NCI-H2227 (cell line): ENCODE results near the gene SNX25.
"Not testable (repeated sequence)": the region's sequence is repeated elsewhere in the genome, so short reads cannot be mapped to it uniquely, and the experiment has no call there.

Source experiments
- DNase-seq: peaks from one replicate; lab custom pipeline; 2025; ENCODE audit not compliant: unreplicated experiment; lab: John Stamatoyannopoulos, UW

SNX25 gene

GRCh38 chr4:185209031-185209851, at the start of gene SNX25:
TSS of gene SNX25 (plus strand) at chr4:185209598. CDS start at chr4:185209827, 229 bp downstream.
- DNase-seq: peak; percentile 86

DNA sequence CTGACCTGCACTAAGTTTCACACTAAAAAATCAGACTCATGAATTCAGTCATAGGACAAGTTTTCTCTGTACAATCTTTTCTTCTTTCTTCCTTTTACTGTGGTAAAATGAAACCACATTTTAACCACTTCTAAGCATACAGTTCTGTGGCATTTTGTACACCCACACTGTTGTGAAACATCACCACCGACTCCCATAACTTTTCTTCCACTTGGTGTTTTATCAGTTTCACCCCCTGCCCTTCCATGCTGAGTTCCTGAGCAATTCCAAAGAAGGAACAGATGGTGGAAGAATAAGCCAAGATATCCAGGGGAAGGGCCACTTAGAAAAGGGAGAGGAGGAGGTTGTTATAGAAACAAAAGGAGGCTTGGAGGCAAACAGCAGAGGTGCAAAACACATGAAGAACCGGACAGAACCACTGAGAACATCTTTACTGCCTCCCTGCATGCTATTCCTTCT, 43.8 kb upstream of the SNX25 start:
- DNase-seq: no peak

DNA sequence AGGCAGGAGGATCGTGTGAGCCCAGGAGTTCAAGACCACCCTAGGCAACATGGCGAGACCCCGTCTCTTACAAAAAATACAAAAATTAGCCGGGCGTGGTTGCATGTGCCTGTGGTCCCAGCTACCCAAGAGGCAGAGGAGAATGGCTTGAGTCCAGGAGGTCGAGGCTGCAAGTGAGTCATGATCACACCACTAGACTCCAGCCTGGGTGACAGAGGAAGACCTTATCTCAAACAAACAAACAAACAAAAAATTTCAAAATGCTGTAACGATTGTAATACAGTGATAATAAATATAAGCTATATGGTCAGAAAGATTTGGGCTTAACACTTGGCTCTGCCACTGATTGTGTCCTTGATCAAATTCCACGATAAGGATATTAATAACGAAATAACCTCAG, 42.2 kb upstream of the SNX25 start:
- no peak for DNase-seq

DNA sequence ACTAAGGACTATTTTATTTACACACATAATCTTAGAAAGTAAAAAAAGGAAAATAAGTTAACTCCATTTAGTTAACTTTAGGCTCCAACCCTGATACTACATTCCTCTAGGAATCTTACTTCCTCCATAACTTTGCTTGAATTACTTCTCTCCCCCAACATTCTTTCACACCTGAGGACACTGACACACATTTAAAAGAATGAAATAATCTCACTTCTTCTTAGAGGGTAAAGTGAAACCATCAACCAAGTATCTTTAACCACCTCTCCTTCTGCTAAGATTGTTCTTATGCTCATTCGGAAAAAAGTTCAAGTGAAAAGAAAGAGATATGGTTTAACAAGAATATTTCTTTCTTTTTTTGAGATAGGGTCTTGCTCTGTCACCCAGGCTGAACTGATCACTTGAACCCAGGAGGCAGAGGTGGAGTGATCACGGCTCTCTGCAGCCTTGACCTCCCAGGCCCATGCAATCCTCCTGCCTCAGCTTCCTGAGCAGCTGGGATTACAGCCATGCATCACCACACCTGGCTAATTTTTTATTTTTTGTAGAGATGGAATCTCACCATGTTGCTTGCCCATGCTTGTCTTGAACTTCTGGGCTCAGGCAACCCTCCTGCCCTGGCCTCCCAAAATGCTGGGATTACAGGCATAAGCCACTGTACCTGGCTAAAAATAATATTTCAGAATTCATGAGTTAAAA, 37.9 kb upstream of the SNX25 start:
- DNase-seq: no peak

DNA sequence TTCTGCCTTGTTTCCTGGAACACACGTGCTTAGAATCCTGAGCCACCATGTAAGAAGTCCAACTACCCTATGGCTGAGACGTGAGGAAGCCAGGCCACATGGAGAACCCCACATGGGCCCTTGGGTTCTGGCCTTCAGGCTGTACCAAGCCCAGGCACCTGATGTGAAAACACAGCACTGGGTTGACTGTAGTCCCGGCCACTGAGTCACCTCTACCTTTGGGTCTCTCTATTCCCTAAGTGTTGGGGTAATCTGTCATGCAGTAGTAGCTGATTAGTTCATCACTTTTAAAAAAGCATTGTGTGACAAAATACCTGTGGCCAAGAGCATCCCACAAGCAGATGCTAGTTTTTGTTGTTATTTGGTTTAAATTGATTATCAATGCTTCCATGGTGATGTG, 29.9 kb upstream of the SNX25 start:
- DNase-seq: no peak

DNA sequence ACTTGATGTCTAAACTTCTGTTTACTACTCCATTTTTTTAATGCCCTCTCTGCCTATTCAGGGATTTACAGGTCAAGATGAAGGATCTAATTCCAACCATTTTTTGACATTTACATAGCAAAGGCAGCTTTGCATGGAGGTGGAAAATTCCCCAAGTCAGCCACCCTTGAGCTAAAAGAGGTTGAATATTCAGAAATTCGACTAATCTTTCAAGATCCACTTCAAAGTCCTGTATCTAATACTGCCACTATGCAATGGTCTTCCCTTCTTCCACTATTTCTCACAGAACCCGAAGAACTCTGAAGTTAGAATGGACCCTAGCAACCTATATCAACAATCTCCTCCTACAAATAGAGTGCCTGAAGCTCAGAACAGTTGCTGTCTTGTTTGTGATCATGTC, 27.2 kb upstream of the SNX25 start:
- DNase-seq: no peak

- peak; percentile 88 for DNase-seq
These were observed 25.6 kb upstream of the SNX25 start for GRCh38 chr4:185183622-185184281.

DNA sequence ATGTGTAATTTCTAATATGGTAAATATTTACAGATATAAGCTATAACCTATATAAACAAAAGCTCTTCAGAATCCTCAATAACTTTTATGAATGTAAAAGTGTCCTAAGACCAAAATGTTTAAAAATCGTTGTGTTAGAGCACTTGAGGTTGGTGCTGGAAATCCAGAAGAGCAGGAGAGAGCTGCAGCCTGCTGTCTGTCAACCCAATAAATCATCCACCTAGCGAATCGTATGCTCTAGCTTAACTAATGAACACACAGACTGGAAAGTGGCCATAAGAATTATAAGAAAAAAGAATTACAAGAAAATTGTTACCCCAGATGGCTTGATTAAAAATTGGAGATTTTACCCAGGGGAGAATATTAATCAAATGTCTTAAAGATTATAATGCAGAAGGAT, 22.6 kb upstream of the SNX25 start:
- DNase-seq: no peak

- no peak for DNase-seq
These were observed 19.6 kb upstream of the SNX25 start for GRCh38 chr4:185189606-185190305.

DNA sequence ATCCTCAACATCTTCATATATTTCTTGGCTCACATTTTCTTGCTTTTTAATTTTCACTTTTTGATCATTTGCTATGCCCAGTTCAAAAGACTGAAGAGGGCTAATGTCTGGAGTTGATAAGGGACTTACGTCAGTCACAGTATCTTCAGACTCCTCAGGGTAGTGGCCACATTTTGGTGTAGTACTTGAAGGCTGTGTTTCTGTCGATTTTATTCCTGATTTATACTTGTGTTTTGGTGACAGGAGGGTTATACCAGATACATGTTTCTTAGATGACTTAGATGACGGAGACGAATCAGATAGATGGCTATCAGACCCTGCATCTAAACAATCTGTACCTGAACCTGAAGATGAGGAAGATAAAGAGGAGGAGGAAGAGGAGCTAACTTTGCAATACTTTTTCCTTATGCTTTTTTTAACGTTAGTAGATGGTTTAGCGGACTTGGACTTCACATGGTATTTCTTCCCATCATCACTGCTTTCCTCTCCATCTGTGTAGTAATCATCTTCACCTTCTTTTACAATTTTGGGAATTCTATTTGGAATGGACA, 19.0 kb upstream of the SNX25 start:
- DNase-seq: no peak

DNA sequence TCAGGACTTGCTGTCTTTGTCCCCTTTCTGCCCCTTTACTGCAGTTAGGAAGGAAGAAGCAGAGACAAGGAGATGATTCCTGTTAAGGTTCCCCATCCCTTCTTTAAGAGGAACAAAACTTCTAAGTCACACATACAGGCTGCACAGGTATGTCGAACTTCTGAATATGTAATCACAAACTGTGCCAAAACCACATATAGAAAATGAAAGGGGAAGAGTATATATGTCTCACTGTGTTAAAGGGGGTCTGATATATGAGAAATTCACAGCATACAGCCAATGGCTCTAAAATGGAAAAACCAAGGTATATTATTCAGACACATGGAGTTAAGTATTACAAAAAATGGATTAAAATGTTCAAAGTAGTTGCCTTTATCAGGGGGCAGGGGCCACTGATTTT, 17.3 kb upstream of the SNX25 start:
- DNase-seq: no peak

DNA sequence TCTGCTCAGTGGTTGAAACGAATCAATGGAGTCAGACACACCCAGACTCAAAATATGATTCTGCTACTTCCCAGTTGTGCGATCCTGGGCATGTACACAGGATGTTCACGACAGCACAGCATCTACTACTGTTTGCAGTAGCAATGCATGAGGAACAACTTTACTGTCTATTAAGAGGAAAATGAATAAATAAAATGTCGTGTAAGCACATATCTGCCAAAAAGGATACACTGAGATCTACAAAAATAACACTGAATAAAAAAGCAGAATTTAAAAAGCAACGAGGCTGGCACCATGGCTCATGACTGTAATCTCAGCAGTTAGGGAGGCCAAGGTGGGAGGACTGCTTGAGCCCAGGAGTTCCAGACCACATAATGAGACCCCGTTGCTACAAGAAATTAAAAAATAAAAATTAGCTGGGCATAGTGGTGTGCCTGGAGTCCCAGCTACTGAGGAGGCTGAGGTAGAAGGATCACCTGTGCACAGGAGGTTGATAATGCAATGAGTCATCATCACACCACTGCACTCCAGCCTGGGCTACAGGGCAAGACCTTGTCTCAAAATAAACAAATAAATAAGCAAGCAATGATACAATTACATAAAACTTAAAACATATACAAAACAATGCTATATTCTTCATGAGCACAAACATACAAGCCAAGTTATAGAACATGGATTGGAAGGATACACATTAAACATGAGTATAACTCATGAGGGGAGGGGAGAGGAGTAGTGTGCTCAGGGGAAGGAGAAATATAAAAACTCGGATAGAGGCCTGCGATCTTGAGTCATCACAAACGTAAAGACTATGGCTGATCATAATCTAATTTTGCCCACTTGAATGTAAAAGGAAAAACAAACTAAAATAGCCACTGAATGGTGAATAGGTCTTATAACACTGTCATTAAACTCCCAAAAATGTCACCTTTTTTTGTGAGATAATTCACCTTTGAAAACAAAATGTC, 14.2 kb upstream of the SNX25 start:
- DNase-seq: no peak

DNA sequence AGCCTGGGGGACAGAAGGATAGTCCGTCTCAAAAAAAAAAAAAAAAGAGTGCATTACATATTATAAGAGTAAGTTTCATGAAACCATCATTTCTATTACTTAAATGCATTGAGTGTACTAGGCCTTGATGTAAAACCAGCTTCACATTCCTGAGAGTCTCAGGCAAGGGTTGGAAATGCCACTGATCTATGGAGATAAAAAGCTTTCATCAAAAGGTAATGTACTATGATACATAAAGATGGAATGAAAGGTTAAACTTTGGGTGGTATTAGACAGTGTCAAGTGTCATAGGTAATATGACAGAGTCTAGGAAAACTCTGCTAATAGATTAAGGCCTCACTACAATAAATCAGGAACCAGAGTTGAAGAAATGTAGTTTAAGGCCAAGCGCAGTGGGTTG, 13.0 kb upstream of the SNX25 start:
- no peak for DNase-seq

DNA sequence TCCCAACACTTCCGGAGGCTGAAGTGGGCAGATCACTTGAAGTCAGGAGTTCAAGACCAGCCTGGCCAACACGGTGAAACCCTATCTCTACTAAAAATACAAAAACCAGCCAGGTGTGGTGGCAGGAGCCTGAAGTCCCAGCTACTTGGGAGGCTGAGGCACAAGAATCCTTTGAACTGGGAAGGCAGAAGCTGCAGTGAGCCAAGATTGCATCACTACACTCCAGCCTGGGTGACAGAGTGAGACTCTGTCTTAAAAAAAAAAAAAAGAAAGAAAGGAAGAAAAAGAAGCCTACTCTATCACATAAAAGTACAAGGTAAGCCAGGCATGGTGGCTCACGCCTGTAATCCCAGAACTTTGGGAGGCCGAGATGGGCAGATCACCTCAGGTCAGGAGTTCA, 11.2 kb upstream of the SNX25 start:
- not testable (repeated sequence) for DNase-seq

- no peak for DNase-seq
These were observed 7.1 kb upstream of the SNX25 start for GRCh38 chr4:185201977-185202962.

DNA sequence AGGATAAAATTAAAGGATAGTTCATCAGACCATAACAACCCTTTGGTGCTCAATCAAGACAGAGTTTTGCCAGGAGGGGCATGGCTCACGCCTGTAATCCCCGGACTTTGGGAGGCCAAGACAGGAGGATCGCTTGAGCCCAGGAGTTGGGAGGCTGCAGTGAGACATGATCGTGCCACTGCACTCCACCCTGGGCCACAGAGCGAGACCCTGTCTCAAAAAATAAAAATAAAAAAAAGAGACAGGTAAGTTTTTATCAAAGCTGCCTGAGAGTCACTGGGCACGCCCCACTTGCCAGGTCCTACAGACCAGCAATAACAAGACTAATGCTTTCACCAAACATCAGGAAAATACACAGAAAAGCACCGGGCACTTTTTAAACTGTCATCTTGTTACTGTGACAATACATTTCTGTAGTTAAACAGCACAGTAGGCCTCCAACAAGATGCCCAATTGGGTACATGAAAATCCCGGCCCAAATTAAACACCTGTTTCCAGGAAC, 6.4 kb upstream of the SNX25 start:
- no peak for DNase-seq

DNA sequence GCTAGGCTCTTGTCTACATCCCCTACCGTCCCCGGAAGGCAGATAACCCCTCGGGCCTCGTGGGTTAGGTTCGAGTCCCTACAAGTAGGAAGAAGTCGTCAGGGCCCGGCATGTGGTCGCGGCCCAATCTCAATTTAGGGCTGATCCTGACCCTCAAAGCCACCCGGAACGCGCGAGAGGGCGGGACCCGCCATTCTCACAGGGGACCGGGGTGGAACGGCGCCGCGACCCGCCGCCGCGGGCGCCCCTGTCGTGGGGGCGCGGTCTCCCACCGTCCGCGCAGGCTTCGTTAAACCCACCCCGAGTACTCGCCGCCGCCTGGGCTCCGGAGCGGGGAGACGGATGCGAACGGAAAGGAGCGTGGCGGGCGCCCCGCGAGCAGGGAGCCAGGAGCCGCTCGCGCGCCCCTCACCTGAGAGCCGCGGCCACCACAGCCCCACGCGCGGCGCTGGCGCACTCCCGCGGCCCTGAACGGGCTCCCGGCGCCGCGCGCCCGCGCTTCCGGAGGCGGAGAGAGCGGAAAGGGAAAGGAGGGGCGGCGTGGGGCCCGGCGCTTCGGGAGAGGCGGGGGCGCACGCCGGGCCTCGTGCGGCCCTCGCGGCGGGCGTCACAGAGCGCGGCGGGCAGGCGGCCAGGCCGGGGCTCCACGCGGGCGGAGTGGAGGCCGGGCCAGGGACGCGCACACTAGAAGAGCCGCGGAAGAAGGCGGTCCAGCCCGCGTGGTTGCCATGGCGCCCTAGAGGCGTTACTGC, 5.7 kb upstream of the SNX25 start, which contains the start of gene CFAP97:
TSS of gene CFAP97 (minus strand) at position 515 of the 752 bp plus-strand sequence. CDS start 12,804 bp downstream, outside the sequence.
- peak; percentile 87 for DNase-seq
